ENCODE measurements around the gene VSTM5. TPM values are rescaled to one million over a fixed set of nuclear protein-coding genes. Genes with fewer than 3 reads are reported as not detected.

Gene VSTM5
- polyA plus RNA-seq, 1 of the 3 experiments (the other 2 are of a cell fraction), result 0.12 TPM

- no peak for TF ChIP-seq RXRA (IDR thresholded peaks at IDR 0.05; ENCODE audit: borderline replicate concordance, low read depth)
Measured at GRCh38 chr11:93840981-93841380, 9.4 kb downstream of the VSTM5 start (continued).

- no peaks in the 10 kb centered on the region for H3K36me3 ChIP-seq (replicated peaks in 1 of 2; ENCODE audit: control insufficient read depth in 1 of 2, insufficient read depth in 2 of 2, low read length in 1 of 2)
- no peaks in the 10 kb centered on the region for H3K9me2 ChIP-seq
- no peak overlapping the region for H3K4me2 ChIP-seq
- H2AFZ ChIP-seq (ENCODE audit: low read depth), result no peak overlapping the region
- H3K9me3 ChIP-seq, result no peaks in the 10 kb centered on the region
- H3K4me1 ChIP-seq (ENCODE audit: control insufficient read depth in 1 of 2, insufficient read depth in 2 of 2, low read depth in 1 of 2, low read length in 1 of 2), result peaks cover 0 to 3% of the 10 kb centered on the region in 2 experiments; a peak in 1 of 4 replicates
- H3K79me2 ChIP-seq (ENCODE audit: insufficient read depth), result no peaks in the 10 kb centered on the region
- 75% methylated on average over 2 of the region's 2 CpGs for WGBS (ENCODE audit: low lambda C conversion rate)
- H3K27me3 ChIP-seq (ENCODE audit: insufficient read depth), result no peaks in the 10 kb centered on the region
- no peak for DNase-seq
- TF ChIP-seq GABPA (IDR thresholded peaks at IDR 0.05; ENCODE audit: low read depth), result no peak
- TF ChIP-seq TAF1 (IDR thresholded peaks at IDR 0.05; ENCODE audit: borderline replicate concordance, low read depth, low read length), result no peak
- TF ChIP-seq TEAD4 (IDR thresholded peaks at IDR 0.05; ENCODE audit: borderline replicate concordance, insufficient read depth), result no peak
- no peak for TF ChIP-seq YY1 (IDR thresholded peaks at IDR 0.05; ENCODE audit: low read depth)
- no peak for TF ChIP-seq FOXJ3 (CRISPR knock-in tag; IDR thresholded peaks at IDR 0.05)
- TF ChIP-seq EP300 (IDR thresholded peaks at IDR 0.05; ENCODE audit: borderline replicate concordance in 1 of 2, low read depth in 1 of 2, low read length in 1 of 2), result no peak
- TF ChIP-seq EZH2phosphoT487 (IDR thresholded peaks at IDR 0.05; ENCODE audit: borderline replicate concordance, low read depth), result no peak
- no peak for TF ChIP-seq GATA2 (CRISPR knock-in tag; IDR thresholded peaks at IDR 0.05)
- TF ChIP-seq SMC3 (IDR thresholded peaks at IDR 0.05; ENCODE audit: low read depth, low read length), result no peak
- no peak for TF ChIP-seq TCF12 (IDR thresholded peaks at IDR 0.05)
- no peak for TF ChIP-seq PBX3 (IDR thresholded peaks at IDR 0.05)
- TF ChIP-seq, protein P1, sequence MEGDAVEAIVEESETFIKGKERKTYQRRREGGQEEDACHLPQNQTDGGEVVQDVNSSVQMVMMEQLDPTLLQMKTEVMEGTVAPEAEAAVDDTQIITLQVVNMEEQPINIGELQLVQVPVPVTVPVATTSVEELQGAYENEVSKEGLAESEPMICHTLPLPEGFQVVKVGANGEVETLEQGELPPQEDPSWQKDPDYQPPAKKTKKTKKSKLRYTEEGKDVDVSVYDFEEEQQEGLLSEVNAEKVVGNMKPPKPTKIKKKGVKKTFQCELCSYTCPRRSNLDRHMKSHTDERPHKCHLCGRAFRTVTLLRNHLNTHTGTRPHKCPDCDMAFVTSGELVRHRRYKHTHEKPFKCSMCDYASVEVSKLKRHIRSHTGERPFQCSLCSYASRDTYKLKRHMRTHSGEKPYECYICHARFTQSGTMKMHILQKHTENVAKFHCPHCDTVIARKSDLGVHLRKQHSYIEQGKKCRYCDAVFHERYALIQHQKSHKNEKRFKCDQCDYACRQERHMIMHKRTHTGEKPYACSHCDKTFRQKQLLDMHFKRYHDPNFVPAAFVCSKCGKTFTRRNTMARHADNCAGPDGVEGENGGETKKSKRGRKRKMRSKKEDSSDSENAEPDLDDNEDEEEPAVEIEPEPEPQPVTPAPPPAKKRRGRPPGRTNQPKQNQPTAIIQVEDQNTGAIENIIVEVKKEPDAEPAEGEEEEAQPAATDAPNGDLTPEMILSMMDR (IDR thresholded peaks at IDR 0.05), result no peak
- TF ChIP-seq NFIC (IDR thresholded peaks at IDR 0.05; ENCODE audit: borderline replicate concordance), result no peak
- H3K4me3 ChIP-seq (ENCODE audit: low read depth in 2 of 2, low read length in 1 of 2), result no peak overlapping the region
- ChIA-PET POLR2A (no interaction called here), CTCF (no interaction called here)
- no peak overlapping the region for H3K9ac ChIP-seq
- peaks cover 3% of the 10 kb centered on the region for H3F3A ChIP-seq (replicated peaks; ENCODE audit: insufficient read depth)
- H4K20me1 ChIP-seq (ENCODE audit: insufficient read depth), result no peaks in the 10 kb centered on the region
- H3K27ac ChIP-seq (ENCODE audit: low read depth in 2 of 2, low read length in 1 of 2), result no peak overlapping the region
Measured at GRCh38 chr11:93840180-93840579, 10.2 kb downstream of the VSTM5 start.

GRCh38 chr11:93838967-93839366 lies 11.5 kb downstream of the VSTM5 start:
- Histone ChIP-seq H3K4me2 (no peak overlapping the region), H2AFZ (ENCODE audit: low read depth) (no peak overlapping the region), H4K20me1 (ENCODE audit: insufficient read depth) (no peaks in the 10 kb centered on the region), H3F3A (replicated peaks; ENCODE audit: insufficient read depth) (peaks cover 3% of the 10 kb centered on the region), H3K27me3 (ENCODE audit: insufficient read depth) (no peaks in the 10 kb centered on the region), H3K4me1 (ENCODE audit: control insufficient read depth in 1 of 2, insufficient read depth in 2 of 2, low read depth in 1 of 2, low read length in 1 of 2) (no peaks in the 10 kb centered on the region), H3K36me3 (replicated peaks in 1 of 2; ENCODE audit: control insufficient read depth in 1 of 2, insufficient read depth in 2 of 2, low read length in 1 of 2) (no peaks in the 10 kb centered on the region), H3K9ac (no peak overlapping the region), H3K9me2 (no peaks in the 10 kb centered on the region), H3K9me3 (no peaks in the 10 kb centered on the region), H3K4me3 (ENCODE audit: low read depth in 2 of 2, low read length in 1 of 2) (no peak overlapping the region), H3K27ac (ENCODE audit: low read depth in 2 of 2, low read length in 1 of 2) (no peak overlapping the region), H3K79me2 (ENCODE audit: insufficient read depth) (no peaks in the 10 kb centered on the region)
- 100% methylated on average over 3 of the region's 8 CpGs for WGBS (ENCODE audit: low lambda C conversion rate)
- CTCF ChIA-PET, result interaction anchor here (0.6 to 0.9 kb wide), 2 partner anchors 56 to 105 kb away, joined by 3 read pairs; no protein-coding TSS in a partner anchor
- POLR2A ChIA-PET, result no interaction called here
- TF ChIP-seq CHD2 (IDR thresholded peaks at IDR 0.05; ENCODE audit: low read length, partially characterized antibody) (no peak), GABPA (IDR thresholded peaks at IDR 0.05; ENCODE audit: low read depth) (no peak)
- no peak for DNase-seq

Measured in SK-N-SH (cell line).